IMR-90 (cell line): Measurements from ENCODE around the gene CAVIN2. TPM values are rescaled to one million over a fixed set of nuclear protein-coding genes. Genes with fewer than 3 reads are reported as not detected.

Source experiments
- ATAC-seq: fragments of 200-7000 bp; cut with Tn5 transposase; 2 replicates; pipeline ENCODE4 v1.9.1; 2020; ENCODE audit warnings: low read depth, mild to moderate bottlenecking, moderate library complexity
- BruUV-seq: library from RNA; stranded (reverse); fragments of 400-500 nt; replicated peaks from 2 replicates; lab custom pipeline; 2021; lab: Mats Ljungman, UMichigan
- CTCF ChIA-PET: fragments of 300-600 bp; formaldehyde crosslinking; extraction: SDS; loops from one replicate; lab custom pipeline; 2021; ENCODE audit warnings: antibody characterized with exemption; lab: Yijun Ruan, JAX
- POLR2A ChIA-PET: fragments of 300-600 bp; sonication (Branson Sonifier 250); formaldehyde crosslinking; loops from one replicate; lab custom pipeline; 2022; ENCODE audit warnings: antibody characterized with exemption; ENCODE audit not compliant: unreplicated experiment; lab: Charles Lee
- DNase-seq: peaks from one replicate; pipeline ENCODE4 v3.0.0; 2013
- H2AFZ ChIP-seq: replicated peaks from 2 replicates; pipeline ENCODE3; 2013; ENCODE audit warnings: low read length, mild to moderate bottlenecking; ENCODE audit not compliant: poor library complexity
- H2AK5ac ChIP-seq: 2 replicates; pipeline ENCODE4 v1.6.1; 2013; ENCODE audit warnings: low read depth, low read length, inconsistent platforms
- H2AK9ac ChIP-seq: replicated peaks from 2 replicates; pipeline ENCODE3; 2013; ENCODE audit warnings: mild to moderate bottlenecking, low read depth, low read length, moderate library complexity; ENCODE audit not compliant: poor library complexity
- H2BK120ac ChIP-seq: 2 replicates; pipeline ENCODE4 v1.6.1; 2013; ENCODE audit warnings: low read depth, low read length, inconsistent platforms
- H2BK15ac ChIP-seq: 3 replicates; pipeline ENCODE4 v1.6.1; 2013; ENCODE audit warnings: low read depth, low read length, inconsistent platforms
- H2BK20ac ChIP-seq: 2 replicates; pipeline ENCODE4 v1.6.1; 2013; ENCODE audit warnings: low read depth, mild to moderate bottlenecking, inconsistent platforms, low read length, moderate library complexity
- H2BK5ac ChIP-seq: 2 replicates; pipeline ENCODE4 v1.6.1; 2013; ENCODE audit warnings: mild to moderate bottlenecking, low read depth, low read length, inconsistent platforms; ENCODE audit not compliant: poor library complexity, severe bottlenecking
- H3K14ac ChIP-seq: replicated peaks from 2 replicates; pipeline ENCODE4 v1.6.1; 2013; ENCODE audit warnings: low read depth, low read length, inconsistent platforms
- H3K18ac ChIP-seq: 2 replicates; pipeline ENCODE4 v1.6.1; 2013; ENCODE audit warnings: low read depth, low read length, control low read depth
- H3K23ac ChIP-seq: 2 replicates; pipeline ENCODE4 v1.6.1; 2013; ENCODE audit warnings: low read depth, low read length, inconsistent platforms
- H3K27ac ChIP-seq: 2 replicates; pipeline ENCODE4 v1.5.1; 2013; ENCODE audit warnings: mild to moderate bottlenecking, control low read depth, low read length; ENCODE audit not compliant: insufficient read depth
- H3K27me3 ChIP-seq: 2 replicates; pipeline ENCODE4 v1.6.1; 2013; ENCODE audit warnings: low read length; ENCODE audit not compliant: control insufficient read depth, insufficient read depth
- H3K36me3 ChIP-seq: 2 replicates; pipeline ENCODE4 v1.6.1; 2013; ENCODE audit warnings: low read length, mixed read lengths; ENCODE audit not compliant: control insufficient read depth, insufficient read depth
- H3K4ac ChIP-seq: 2 replicates; pipeline ENCODE4 v1.6.1; 2013; ENCODE audit warnings: low read depth, low read length, inconsistent platforms
- H3K4me1 ChIP-seq: 2 replicates; pipeline ENCODE4 v1.6.1; 2013; ENCODE audit warnings: low read length, mixed read lengths; ENCODE audit not compliant: control insufficient read depth, insufficient read depth
- H3K4me2 ChIP-seq: 2 replicates; pipeline ENCODE4 v1.6.1; 2013; ENCODE audit warnings: low read depth, mild to moderate bottlenecking, control low read depth, low read length, moderate library complexity
- H3K4me3 ChIP-seq: 2 replicates; pipeline ENCODE4 v1.5.1; 2013; ENCODE audit warnings: low read depth, mild to moderate bottlenecking, control low read depth, low read length, moderate library complexity; ENCODE audit not compliant: insufficient read depth
- H3K56ac ChIP-seq: 2 replicates; pipeline ENCODE4 v1.6.1; 2013; ENCODE audit warnings: low read length, inconsistent platforms; ENCODE audit not compliant: insufficient read depth; ENCODE audit errors: extremely low read depth
- H3K79me1 ChIP-seq, 2 experiments: 2 replicates each; pipeline ENCODE4 v1.6.1; 2013; ENCODE audit warnings: low read length in 2 of 2, inconsistent platforms in 1 of 2, low read depth in 1 of 2
- H3K9ac ChIP-seq: 2 replicates; pipeline ENCODE4 v1.6.1; 2013; ENCODE audit warnings: low read depth, low read length, control low read depth
- H3K9me1 ChIP-seq: 2 replicates; pipeline ENCODE4 v1.6.1; 2013; ENCODE audit warnings: low read length, inconsistent platforms; ENCODE audit not compliant: insufficient read depth
- H3K9me3 ChIP-seq: 2 replicates; pipeline ENCODE4 v1.6.1; 2013; ENCODE audit warnings: low read length; ENCODE audit not compliant: control insufficient read depth, insufficient read depth
- H4K20me1 ChIP-seq: 2 replicates; pipeline ENCODE4 v1.6.1; 2013; ENCODE audit warnings: low read length, inconsistent platforms; ENCODE audit not compliant: insufficient read depth
- H4K5ac ChIP-seq: 2 replicates; pipeline ENCODE4 v1.6.1; 2013; ENCODE audit warnings: mild to moderate bottlenecking, low read depth, low read length, control low read depth
- H4K8ac ChIP-seq, 2 experiments: 2 replicates each; pipeline ENCODE4 v1.6.1; 2013; ENCODE audit warnings: low read depth in 2 of 2, low read length in 2 of 2, control low read depth in 1 of 2, inconsistent platforms in 1 of 2
- H4K91ac ChIP-seq: 2 replicates; pipeline ENCODE4 v1.6.1; 2013; ENCODE audit warnings: low read depth, low read length, inconsistent platforms; ENCODE audit not compliant: insufficient read depth
- CHD1 ChIP-seq: IDR thresholded peaks from 2 replicates; pipeline ENCODE4 v1.6.1; 2012; ENCODE audit warnings: low read depth, low read length, improper control_type of control experiment
- CTCF ChIP-seq: conservative IDR thresholded peaks from 2 replicates; pipeline ENCODE4 v1.5.1; 2012; ENCODE audit warnings: mild to moderate bottlenecking, low read depth, low read length, improper control_type of control experiment
- FOS ChIP-seq: fragments of 150-350 bp; IDR thresholded peaks from 2 replicates; pipeline ENCODE4 v1.6.1; 2016; ENCODE audit warnings: low read depth, low read length
- MAFK ChIP-seq: IDR thresholded peaks from 2 replicates; pipeline ENCODE4 v1.6.1; 2012; ENCODE audit warnings: low read depth, low read length, improper control_type of control experiment
- MAZ ChIP-seq: IDR thresholded peaks from 2 replicates; pipeline ENCODE4 v1.6.1; 2012; ENCODE audit warnings: low read depth, mild to moderate bottlenecking, low read length, improper control_type of control experiment, moderate library complexity, borderline replicate concordance
- MXI1 ChIP-seq: IDR thresholded peaks from 2 replicates; pipeline ENCODE4 v1.6.1; 2012; ENCODE audit warnings: low read depth, mild to moderate bottlenecking, low read length, moderate library complexity, borderline replicate concordance
- NFE2L2 ChIP-seq: fragments of 150-350 bp; IDR thresholded peaks from 2 replicates; pipeline ENCODE4 v1.6.1; 2016; ENCODE audit warnings: low read depth, mild to moderate bottlenecking, low read length
- RCOR1 ChIP-seq: IDR thresholded peaks from 2 replicates; pipeline ENCODE4 v1.6.1; 2012; ENCODE audit warnings: mild to moderate bottlenecking, low read length, improper control_type of control experiment; ENCODE audit not compliant: insufficient replicate concordance
- SMC3 ChIP-seq: fragments of 150-350 bp; IDR thresholded peaks from 2 replicates; pipeline ENCODE4 v1.6.1; 2016; ENCODE audit warnings: low read depth, mild to moderate bottlenecking, antibody characterized with exemption, low read length, moderate library complexity
- USF2 ChIP-seq: fragments of 150-350 bp; IDR thresholded peaks from 2 replicates; pipeline ENCODE4 v1.6.1; 2017; ENCODE audit warnings: mild to moderate bottlenecking, antibody characterized with exemption, low read length, low read depth
- WGBS, 2 experiments: methylation state at CpG; one replicate each; pipeline versions ENCODE4 v1.1.5 to v1.1.7; 2013; ENCODE audit warnings: missing lambda C conversion rate in 2 of 2; ENCODE audit not compliant: insufficient read length in 1 of 2; ENCODE audit errors: extremely low coverage in 2 of 2; 5-methylcytosine and 5-hydroxymethylcytosine counted together
- dilution Hi-C: fragments of 300-500 bp; cut with HindIII; formaldehyde crosslinking; loops from one replicate; pipeline ENCODE4 v1.14.3; 2018; ENCODE audit warnings: low sequenced_read_pairs; ENCODE audit not compliant: unreplicated experiment
- in situ Hi-C: fragments of 300-500 bp; cut with MboI; formaldehyde crosslinking; loops from 3 replicates; pipeline ENCODE4 v1.14.3; 2019; ENCODE audit warnings: low sequenced_read_pairs, inconsistent platforms, mixed read lengths
- intact Hi-C: fragments of 100-400 bp; cut with micrococcal nuclease; formaldehyde crosslinking; loops from 2 replicates; pipeline ENCODE4 v1.10.0; 2022
- polyA plus RNA-seq, 3 experiments: library from polyadenylated mRNA; depleted of rRNA; stranded (reverse); fragments of >200 nt; gene quantifications; 2 replicates each; pipeline ENCODE4 v1.2.3, GENCODE V29; 2012; ENCODE audit warnings: low replicate concordance in 1 of 3
- total RNA-seq: library from RNA; depleted of rRNA; stranded (reverse); fragments of >200 nt; gene quantifications from 2 replicates; pipeline ENCODE4 v1.2.3, GENCODE V29; 2012

CAVIN2 gene
- total and polyA plus RNA-seq, 2 of the 4 experiments (the other 2 are of a cell fraction), result 7.7 to 11.5 TPM

- H3K23ac ChIP-seq, result no peak overlapping the region
- no peak overlapping the region for H3K18ac ChIP-seq
- no peak overlapping the region for H4K91ac ChIP-seq
- no peak overlapping the region; the same call in 2 of the 3 replicates for H2BK15ac ChIP-seq
- H3K36me3 ChIP-seq, result no peaks in the 10 kb centered on the region
- ChIA-PET POLR2A (no interaction called here), CTCF (interaction anchor here (1.0 kb wide), 1 partner anchor 333 kb away, joined by 3 read pairs; no protein-coding TSS in a partner anchor)
- no peak overlapping the region for H3K27ac ChIP-seq
- no peak overlapping the region for H3K14ac ChIP-seq
- H3K4me3 ChIP-seq, result no peak overlapping the region
- no peak for ATAC-seq
- no peak for DNase-seq
- peaks cover 5% of the 10 kb centered on the region for H3K4me1 ChIP-seq
- no peak overlapping the region for H2AFZ ChIP-seq
- H3K4ac ChIP-seq, result no peak overlapping the region
- H3K9ac ChIP-seq, result no peak overlapping the region
- no peaks in the 10 kb centered on the region for H4K20me1 ChIP-seq
- no peak overlapping the region for H2AK9ac ChIP-seq
- no peak overlapping the region for H4K8ac ChIP-seq
- WGBS, 2 experiments, result no CpG with 5 or more reads among the region's 1 CpG
- no peaks in the 10 kb centered on the region for H3K27me3 ChIP-seq
- H2BK5ac ChIP-seq, result no peak overlapping the region
- H2BK120ac ChIP-seq, result peak overlapping the region; percentile 17; the same call in 1 of the 2 replicates
- dilution Hi-C loops (no loop called here), intact Hi-C loops (loop anchor here (10.0 kb wide), 1 partner anchor 156 kb away; no protein-coding TSS in a partner anchor), in situ Hi-C loops (no loop called here)
- H3K9me3 ChIP-seq, result no peaks in the 10 kb centered on the region; the same call in 1 of the 2 replicates
- BruUV-seq, result no TSS peak
- no peak overlapping the region for H3K4me2 ChIP-seq
- no peaks in the 10 kb centered on the region for H3K79me1 ChIP-seq
- TF ChIP-seq CTCF (no peak), USF2 (no peak), MAFK (no peak), CHD1 (no peak), NFE2L2 (no peak), MXI1 (no peak), SMC3 (no peak), MAZ (no peak), RCOR1 (no peak), FOS (no peak)
- peaks cover 5% of the 10 kb centered on the region for H3K9me1 ChIP-seq
- H2AK5ac ChIP-seq, result no peak overlapping the region
- H2BK20ac ChIP-seq, result no peak overlapping the region
- no peak overlapping the region for H3K56ac ChIP-seq
- H4K5ac ChIP-seq, result no peak overlapping the region
Observed at GRCh38 chr2:191860760-191861466, 14.0 kb upstream of the CAVIN2 start.
